ENCODE measurements around the gene RHBDL3. TPM values are rescaled to one million over a fixed set of nuclear protein-coding genes. Genes with fewer than 3 reads are reported as not detected.

The RHBDL3 gene
- total and polyA plus RNA-seq, 2 donors (not counting 3 experiments of a cell fraction or from before 2014, with no cell fraction given), result 0.11 to 0.20 TPM

DNA sequence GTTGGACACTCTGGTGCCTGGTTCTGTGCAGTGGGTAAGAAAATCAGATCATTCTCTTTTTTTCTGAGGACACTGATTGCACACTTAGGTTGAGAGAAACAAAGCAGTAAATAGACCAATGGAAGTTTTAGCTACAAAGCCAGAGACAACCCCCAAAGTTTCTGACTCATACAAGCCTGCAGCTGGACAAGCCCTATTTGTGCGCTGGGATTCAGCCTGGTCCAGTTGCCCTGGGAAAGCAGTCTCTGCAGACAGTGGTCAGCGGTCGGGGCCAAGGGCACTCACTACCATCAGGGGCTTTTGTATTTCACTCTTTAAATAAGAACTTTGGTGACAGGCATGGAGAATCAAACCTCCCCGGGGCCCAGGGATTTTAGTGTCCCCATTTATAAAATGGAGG lies 6.0 kb upstream of the RHBDL3 start:
- Histone ChIP-seq H3K36me3 (ENCODE audit: control insufficient read depth in 2 of 2, extremely low read depth in 1 of 2, insufficient read depth in 2 of 2, low read length in 2 of 2) (no peaks in the 10 kb centered on the region), H3K27ac (ENCODE audit: insufficient read depth, low read depth, low read length) (no peak overlapping the region), H3K9me3 (replicated peaks; ENCODE audit: control insufficient read depth, insufficient read depth, low read length) (no peaks in the 10 kb centered on the region), H3K4me3 (replicated peaks in 1 of 3; ENCODE audit: insufficient read depth in 1 of 3, low read depth in 1 of 3, low read length in 3 of 3) (no peak overlapping the region), H3K4me2 (ENCODE audit: insufficient read depth, low read length) (no peak overlapping the region), H2AFZ (ENCODE audit: low read depth, low read length) (no peak overlapping the region), H3K9me1 (replicated peaks; ENCODE audit: control insufficient read depth, extremely low read depth, insufficient read depth, low read length) (no peaks in the 10 kb centered on the region), H3K4me1 (ENCODE audit: control insufficient read depth, extremely low read depth, insufficient read depth, low read length) (peaks cover 2% of the 10 kb centered on the region), H3K79me2 (ENCODE audit: control insufficient read depth, insufficient read depth, low read length) (no peaks in the 10 kb centered on the region), H4K20me1 (replicated peaks; ENCODE audit: control insufficient read depth, extremely low read depth, insufficient read depth, low read length) (no peaks in the 10 kb centered on the region), H3K27me3 (ENCODE audit: control insufficient read depth in 2 of 2, insufficient read depth in 2 of 2, low read length in 2 of 2) (peaks cover 24 to 47% of the 10 kb centered on the region in 2 experiments), H3K9ac (replicated peaks; ENCODE audit: extremely low read depth, insufficient read depth, low read length) (no peak overlapping the region)
- TF ChIP-seq MYC (IDR thresholded peaks at IDR 0.05; ENCODE audit: low read depth, low read length) (no peak), GATA2 (IDR thresholded peaks at IDR 0.05; ENCODE audit: insufficient read depth, insufficient read length, low read depth, low read length) (no peak), POLR2AphosphoS5 (IDR thresholded peaks at IDR 0.05; ENCODE audit: insufficient read depth, low read depth, low read length) (no peak), JUN (IDR thresholded peaks at IDR 0.05; ENCODE audit: borderline replicate concordance, insufficient read depth, insufficient read length, low read depth) (no peak), POLR2A (IDR thresholded peaks at IDR 0.05; ENCODE audit: low read depth, low read length) (no peak), EZH2 (IDR thresholded peaks at IDR 0.05; ENCODE audit: borderline replicate concordance, low read depth, low read length, severe bottlenecking) (no peak), FOS (IDR thresholded peaks at IDR 0.05; ENCODE audit: borderline replicate concordance, insufficient read depth, low read length) (no peak)
- TF ChIP-seq, protein P1, sequence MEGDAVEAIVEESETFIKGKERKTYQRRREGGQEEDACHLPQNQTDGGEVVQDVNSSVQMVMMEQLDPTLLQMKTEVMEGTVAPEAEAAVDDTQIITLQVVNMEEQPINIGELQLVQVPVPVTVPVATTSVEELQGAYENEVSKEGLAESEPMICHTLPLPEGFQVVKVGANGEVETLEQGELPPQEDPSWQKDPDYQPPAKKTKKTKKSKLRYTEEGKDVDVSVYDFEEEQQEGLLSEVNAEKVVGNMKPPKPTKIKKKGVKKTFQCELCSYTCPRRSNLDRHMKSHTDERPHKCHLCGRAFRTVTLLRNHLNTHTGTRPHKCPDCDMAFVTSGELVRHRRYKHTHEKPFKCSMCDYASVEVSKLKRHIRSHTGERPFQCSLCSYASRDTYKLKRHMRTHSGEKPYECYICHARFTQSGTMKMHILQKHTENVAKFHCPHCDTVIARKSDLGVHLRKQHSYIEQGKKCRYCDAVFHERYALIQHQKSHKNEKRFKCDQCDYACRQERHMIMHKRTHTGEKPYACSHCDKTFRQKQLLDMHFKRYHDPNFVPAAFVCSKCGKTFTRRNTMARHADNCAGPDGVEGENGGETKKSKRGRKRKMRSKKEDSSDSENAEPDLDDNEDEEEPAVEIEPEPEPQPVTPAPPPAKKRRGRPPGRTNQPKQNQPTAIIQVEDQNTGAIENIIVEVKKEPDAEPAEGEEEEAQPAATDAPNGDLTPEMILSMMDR (IDR thresholded peaks at IDR 0.05; ENCODE audit: extremely low read depth in 1 of 2, insufficient read depth in 1 of 2, low read depth in 1 of 2, low read length in 2 of 2), result no peak
- TF ChIP-seq, protein P2, sequence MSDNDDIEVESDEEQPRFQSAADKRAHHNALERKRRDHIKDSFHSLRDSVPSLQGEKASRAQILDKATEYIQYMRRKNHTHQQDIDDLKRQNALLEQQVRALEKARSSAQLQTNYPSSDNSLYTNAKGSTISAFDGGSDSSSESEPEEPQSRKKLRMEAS (IDR thresholded peaks at IDR 0.05; ENCODE audit: insufficient read depth, insufficient read length), result no peak
- ChIA-PET CTCF (interaction anchor here (0.6 to 1.2 kb wide), 3 partner anchors 16 to 59 kb away, joined by 3 to 4 read pairs (median 4); no protein-coding TSS in a partner anchor), POLR2A (interaction anchor here (0.6 kb wide), 1 partner anchor 241 kb away, joined by 3 read pairs; no protein-coding TSS in a partner anchor)
- no TSS peak for BruUV-seq (replicated peaks)
- dilution Hi-C loops (cut with MboI; ENCODE audit: extremely low pct_ligation_motif_present, low sequenced_read_pairs), result no loop called here
- no peak for DNase-seq (ENCODE audit: low read depth, low spot score)
- intact Hi-C loops (cut with micrococcal nuclease), result no loop called here
- FAIRE-seq, result no peak

Data from endothelial cell of umbilical vein (primary cell).